Astrocyte (in vitro differentiated cells and primary cell): ENCODE measurements around the gene DTNB. TPM values are rescaled to one million over a fixed set of nuclear protein-coding genes. Genes with fewer than 3 reads are reported as not detected.

Source experiments
- DNase-seq: peaks from one replicate; pipeline ENCODE4 v3.0.0-alpha.2; 2010; ENCODE audit warnings: low read depth
- FAIRE-seq: peaks from 2 replicates; lab custom pipeline; 2011; peaks lifted over from hg19 to GRCh38; lab: Jason Lieb, UNC
- H2AFZ ChIP-seq: 2 replicates; pipeline ENCODE4 v1.6.0; 2012; ENCODE audit warnings: low read depth, low read length, inconsistent platforms
- H3K27ac ChIP-seq: 2 replicates; pipeline ENCODE4 v1.5.1; 2011; ENCODE audit warnings: low read depth, low read length, inconsistent platforms
- H3K27me3 ChIP-seq: 2 replicates; pipeline ENCODE4 v1.6.0; 2011; ENCODE audit warnings: low read length, inconsistent platforms; ENCODE audit not compliant: insufficient read depth
- H3K36me3 ChIP-seq: 2 replicates; pipeline ENCODE4 v1.5.1; 2011; ENCODE audit warnings: low read length, inconsistent platforms; ENCODE audit not compliant: insufficient read depth
- H3K4me1 ChIP-seq: 2 replicates; pipeline ENCODE4 v1.5.1; 2011; ENCODE audit warnings: low read length, inconsistent platforms; ENCODE audit not compliant: insufficient read depth
- H3K4me2 ChIP-seq: 2 replicates; pipeline ENCODE4 v1.6.0; 2012; ENCODE audit warnings: low read length, inconsistent platforms
- H3K4me3 ChIP-seq: 2 replicates; pipeline ENCODE4 v1.5.1; 2011; ENCODE audit warnings: low read depth, mild to moderate bottlenecking, low read length, inconsistent platforms; ENCODE audit not compliant: insufficient read depth
- H3K79me2 ChIP-seq: 2 replicates; pipeline ENCODE4 v1.6.0; 2012; ENCODE audit warnings: mild to moderate bottlenecking, low read length, inconsistent platforms; ENCODE audit not compliant: insufficient read depth
- H3K9ac ChIP-seq: 2 replicates; pipeline ENCODE4 v1.6.0; 2012; ENCODE audit warnings: mild to moderate bottlenecking, low read length, inconsistent platforms
- H3K9me3 ChIP-seq: 2 replicates; pipeline ENCODE4 v1.5.1; 2012; ENCODE audit warnings: low read depth, mild to moderate bottlenecking, low read length, inconsistent platforms; ENCODE audit not compliant: insufficient read depth
- H4K20me1 ChIP-seq: 2 replicates; pipeline ENCODE4 v1.6.0; 2012; ENCODE audit warnings: low read length, inconsistent platforms; ENCODE audit not compliant: insufficient read depth
- H3K27ac Mint-ChIP-seq: one replicate; pipeline ENCODE4 v1.8.0; 2021; ENCODE audit warnings: mild to moderate bottlenecking, mixed read lengths; ENCODE audit not compliant: unreplicated experiment
- H3K27me3 Mint-ChIP-seq: one replicate; pipeline ENCODE4 v1.8.0; 2021; ENCODE audit warnings: low read depth, mixed read lengths; ENCODE audit not compliant: unreplicated experiment
- H3K36me3 Mint-ChIP-seq: one replicate; pipeline ENCODE4 v1.8.0; 2021; ENCODE audit warnings: low read depth, mixed read lengths; ENCODE audit not compliant: unreplicated experiment
- H3K4me1 Mint-ChIP-seq: one replicate; pipeline ENCODE4 v1.8.0; 2021; ENCODE audit warnings: low read depth, mixed read lengths; ENCODE audit not compliant: unreplicated experiment
- H3K4me3 Mint-ChIP-seq: one replicate; pipeline ENCODE4 v1.8.0; 2021; ENCODE audit warnings: mild to moderate bottlenecking, moderate library complexity, mixed read lengths; ENCODE audit not compliant: unreplicated experiment
- H3K9me3 Mint-ChIP-seq: one replicate; pipeline ENCODE4 v1.8.0; 2021; ENCODE audit warnings: mild to moderate bottlenecking, mixed read lengths; ENCODE audit not compliant: unreplicated experiment
- CTCF ChIP-seq: IDR thresholded peaks from 2 replicates; pipeline ENCODE4 v1.5.1; 2011; ENCODE audit warnings: low read depth, mild to moderate bottlenecking, inconsistent platforms, low read length, moderate library complexity; ENCODE audit not compliant: insufficient read depth
- EZH2 ChIP-seq: IDR thresholded peaks from 2 replicates; pipeline ENCODE4 v1.6.1; 2012; ENCODE audit warnings: mild to moderate bottlenecking, low read length, inconsistent platforms; ENCODE audit not compliant: insufficient read depth
- total RNA-seq: library from RNA; stranded (reverse); gene quantifications from 2 replicates; pipeline ENCODE4 v1.2.1, GENCODE V29; 2021

DTNB gene
- total RNA-seq, 1 donor from 2014 or later: 5.1 TPM

GRCh38 chr2:25523060-25523459, 150.3 kb downstream of the DTNB start:
- Histone ChIP-seq H3K79me2 (no peaks in the 10 kb centered on the region), H3K4me2 (no peak overlapping the region), H3K9ac (no peak overlapping the region), H3K27me3 (no peaks in the 10 kb centered on the region), H3K27ac (no peak overlapping the region), H3K36me3 (no peaks in the 10 kb centered on the region), H2AFZ (no peak overlapping the region), H4K20me1 (no peaks in the 10 kb centered on the region), H3K4me3 (no peak overlapping the region), H3K4me1 (peaks cover 12% of the 10 kb centered on the region), H3K9me3 (no peaks in the 10 kb centered on the region)
- FAIRE-seq (no peak), DNase-seq (no peak)
- Mint-ChIP-seq H3K27me3 (no peaks in the 10 kb centered on the region), H3K27ac (no peak overlapping the region), H3K36me3 (no peaks in the 10 kb centered on the region), H3K4me1 (peaks cover 7% of the 10 kb centered on the region), H3K4me3 (no peak overlapping the region), H3K9me3 (no peaks in the 10 kb centered on the region)
- TF ChIP-seq EZH2: no peak
- no peak for TF ChIP-seq CTCF

- Mint-ChIP-seq H3K9me3 (peaks cover 2% of the 10 kb centered on the region), H3K4me1 (peaks cover 3% of the 10 kb centered on the region), H3K27me3 (no peaks in the 10 kb centered on the region), H3K27ac (no peak overlapping the region), H3K4me3 (no peak overlapping the region), H3K36me3 (no peaks in the 10 kb centered on the region)
- peak overlapping the region; percentile 37 for H3K9ac ChIP-seq
- peak; percentile 69 for FAIRE-seq
- no peaks in the 10 kb centered on the region for H3K79me2 ChIP-seq
- TF ChIP-seq EZH2 (no peak), CTCF (peak; percentile 90)
- peaks cover 6% of the 10 kb centered on the region for H3K4me1 ChIP-seq
- no peaks in the 10 kb centered on the region for H4K20me1 ChIP-seq
- H3K9me3 ChIP-seq: no peaks in the 10 kb centered on the region
- peak overlapping the region; percentile 36 for H3K4me3 ChIP-seq
- H3K4me2 ChIP-seq: peak overlapping the region; percentile 68
- H3K27ac ChIP-seq: no peak overlapping the region
- H3K27me3 ChIP-seq: no peaks in the 10 kb centered on the region
- peak; percentile 48 for DNase-seq
- H2AFZ ChIP-seq: peak overlapping the region; percentile 20
- no peaks in the 10 kb centered on the region for H3K36me3 ChIP-seq
Observed at GRCh38 chr2:25521665-25522387, 151.6 kb downstream of the DTNB start.

- H3K79me2 ChIP-seq: no peaks in the 10 kb centered on the region
- no peak overlapping the region for H2AFZ ChIP-seq
- no peaks in the 10 kb centered on the region for H3K27me3 Mint-ChIP-seq
- no peaks in the 10 kb centered on the region for H3K27me3 ChIP-seq
- no peaks in the 10 kb centered on the region for H3K36me3 ChIP-seq
- H3K27ac Mint-ChIP-seq: no peak overlapping the region
- no peaks in the 10 kb centered on the region for H3K36me3 Mint-ChIP-seq
- no peak for FAIRE-seq
- no peak overlapping the region for H3K4me3 Mint-ChIP-seq
- H3K9ac ChIP-seq: no peak overlapping the region
- no peaks in the 10 kb centered on the region for H4K20me1 ChIP-seq
- no peaks in the 10 kb centered on the region for H3K9me3 ChIP-seq
- no peak for DNase-seq
- H3K27ac ChIP-seq: no peak overlapping the region
- TF ChIP-seq EZH2 (no peak), CTCF (no peak)
- no peak overlapping the region for H3K4me3 ChIP-seq
- peaks cover 2% of the 10 kb centered on the region for H3K9me3 Mint-ChIP-seq
- H3K4me1 Mint-ChIP-seq: peaks cover 4% of the 10 kb centered on the region
- H3K4me2 ChIP-seq: no peak overlapping the region
- peaks cover 8% of the 10 kb centered on the region for H3K4me1 ChIP-seq
Observed at GRCh38 chr2:25521126-25521525, 152.3 kb downstream of the DTNB start.
